Panc1 (cell line): ENCODE data around the gene LTB4R2.

Experiments
- CTCF ChIP-seq: fragments of 450-650 bp; IDR thresholded peaks from 2 replicates; pipeline ENCODE4 v1.5.1; 2017; ENCODE audit warnings: mild to moderate bottlenecking
- POLR2AphosphoS5 ChIP-seq: IDR thresholded peaks from 2 replicates; pipeline ENCODE4 v1.6.1; 2012; ENCODE audit warnings: mild to moderate bottlenecking, low read depth, low read length, moderate library complexity
- TCF7L2 ChIP-seq: IDR thresholded peaks from 2 replicates; pipeline ENCODE4 v1.6.1; 2011; ENCODE audit warnings: mild to moderate bottlenecking, low read depth, low read length, inconsistent platforms

GRCh38 chr14:24307575-24308341 lies 2.2 kb upstream of the LTB4R2 start, which contains the start of gene CIDEB:
- TF ChIP-seq CTCF, result peak; percentile 94
- no peak for TF ChIP-seq POLR2AphosphoS5
- no peak for TF ChIP-seq TCF7L2
